Measurements from ENCODE around the gene HIBCH.
"Not testable (repeated sequence)": the region's sequence is repeated elsewhere in the genome, so short reads cannot be mapped to it uniquely, and the experiment has no call there.

Gene HIBCH

GRCh38 chr2:190304404-190304803, 15.2 kb downstream of the HIBCH start:
- DNase-seq (ENCODE audit: low spot score) = no peak

GRCh38 chr2:190303647-190304046, 16.0 kb downstream of the HIBCH start:
- no peak for DNase-seq (ENCODE audit: low spot score)

- DNase-seq (ENCODE audit: low spot score) = no peak
Observed at GRCh38 chr2:190302052-190302451, 17.6 kb downstream of the HIBCH start.

GRCh38 chr2:190301032-190301431, 18.6 kb downstream of the HIBCH start:
- no peak for DNase-seq (ENCODE audit: low spot score)

- DNase-seq (ENCODE audit: low spot score) = not testable (repeated sequence)
Observed at GRCh38 chr2:190297880-190298279, 21.7 kb downstream of the HIBCH start.

- DNase-seq (ENCODE audit: low spot score) = no peak
Observed at GRCh38 chr2:190283783-190284182, 35.8 kb downstream of the HIBCH start.

GRCh38 chr2:190280565-190281350, 38.9 kb downstream of the HIBCH start:
- no peak for DNase-seq (ENCODE audit: low spot score)

- DNase-seq (ENCODE audit: low spot score) = not testable (repeated sequence)
Observed at GRCh38 chr2:190279256-190280134, 40.1 kb downstream of the HIBCH start.

- DNase-seq (ENCODE audit: low spot score) = peak; percentile 33
Observed at GRCh38 chr2:190277234-190278112, 42.2 kb downstream of the HIBCH start.

GRCh38 chr2:190272457-190272842, 47.2 kb downstream of the HIBCH start:
- no peak for DNase-seq (ENCODE audit: low spot score)

- DNase-seq (ENCODE audit: low spot score) = no peak
Observed at GRCh38 chr2:190271783-190272456, 47.7 kb downstream of the HIBCH start.

- no peak for DNase-seq (ENCODE audit: low spot score)
Observed at GRCh38 chr2:190270298-190270697, 49.3 kb downstream of the HIBCH start.

- DNase-seq (ENCODE audit: low spot score) = not testable (repeated sequence)
Observed at GRCh38 chr2:190269699-190270098, 49.9 kb downstream of the HIBCH start.

GRCh38 chr2:190267302-190267701, 52.3 kb downstream of the HIBCH start:
- DNase-seq (ENCODE audit: low spot score) = no peak

- no peak for DNase-seq (ENCODE audit: low spot score)
Observed at GRCh38 chr2:190266314-190266713, 53.3 kb downstream of the HIBCH start.

- DNase-seq (ENCODE audit: low spot score) = no peak
Observed at GRCh38 chr2:190261851-190262250, 57.8 kb downstream of the HIBCH start.

- DNase-seq (ENCODE audit: low spot score) = no peak
Observed at GRCh38 chr2:190256087-190256486, 63.5 kb downstream of the HIBCH start.

GRCh38 chr2:190255676-190256075, 64.0 kb downstream of the HIBCH start:
- DNase-seq (ENCODE audit: low spot score) = no peak

GRCh38 chr2:190254063-190254850, 65.4 kb downstream of the HIBCH start:
- no peak for DNase-seq (ENCODE audit: low spot score)

- no peak for DNase-seq (ENCODE audit: low spot score)
Observed at GRCh38 chr2:190250421-190250820, 69.2 kb downstream of the HIBCH start.

Measured in cerebellar cortex (tissue), 1 donor.